SK-N-MC (cell line): Measurements from ENCODE around the gene RELL2.

Experiments
- EZH2 ChIP-seq: fragments of 200-600 bp; sonication (generic); IDR thresholded peaks from one replicate; pipeline ENCODE4 v1.6.1; 2017; ENCODE audit warnings: antibody characterized with exemption
- POLR2AphosphoS5 ChIP-seq: IDR thresholded peaks from 2 replicates; pipeline ENCODE4 v1.6.1; 2012; ENCODE audit warnings: mild to moderate bottlenecking, low read depth, low read length, borderline replicate concordance

- TF ChIP-seq POLR2AphosphoS5 = no peak
- no peak for TF ChIP-seq EZH2
Measured at GRCh38 chr5:141647242-141647641, 10.4 kb downstream of the RELL2 start.
